Inflammatory macrophage treated with lipopolysaccharide for 4 hours (primary cell): Measurements from ENCODE around the gene MGRN1.

Experiments used
- DNase-seq: peaks from one replicate; pipeline ENCODE4 v3.0.0-alpha.2; 2020

The MGRN1 gene

GRCh38 chr16:4624015-4624826 is at the start of gene MGRN1:
Gene MGRN1 (plus strand): TSS chr16:4624826. CDS start chr16:4624961, 135 bp downstream.
- DNase-seq = peak; percentile 98

GRCh38 chr16:4574919-4575705 is 49.5 kb upstream of the MGRN1 start:
- no peak for DNase-seq

- no peak for DNase-seq
These were observed 48.6 kb upstream of the MGRN1 start for GRCh38 chr16:4576008-4576407.

GRCh38 chr16:4578961-4579530 is 45.6 kb upstream of the MGRN1 start:
- no peak for DNase-seq

GRCh38 chr16:4580250-4580649 is 44.4 kb upstream of the MGRN1 start:
- no peak for DNase-seq

- peak; percentile 67 for DNase-seq
These were observed 40.7 kb upstream of the MGRN1 start for GRCh38 chr16:4583906-4584305.

GRCh38 chr16:4586291-4586690 is 38.3 kb upstream of the MGRN1 start:
- no peak for DNase-seq

GRCh38 chr16:4588386-4588785 is 36.2 kb upstream of the MGRN1 start:
- peak; percentile 55 for DNase-seq

GRCh38 chr16:4588961-4589360 is 35.7 kb upstream of the MGRN1 start:
- DNase-seq = no peak

GRCh38 chr16:4591191-4591590 is 33.4 kb upstream of the MGRN1 start:
- no peak for DNase-seq

- no peak for DNase-seq
These were observed 32.7 kb upstream of the MGRN1 start for GRCh38 chr16:4591706-4592470.

- DNase-seq = no peak
These were observed 31.5 kb upstream of the MGRN1 start for GRCh38 chr16:4593086-4593485.

- no peak for DNase-seq
These were observed 29.9 kb upstream of the MGRN1 start for GRCh38 chr16:4594433-4595410.

GRCh38 chr16:4597174-4597573 is 27.5 kb upstream of the MGRN1 start:
- DNase-seq = no peak

- no peak for DNase-seq
These were observed 25.6 kb upstream of the MGRN1 start for GRCh38 chr16:4599037-4599436.

- DNase-seq = no peak
These were observed 25.1 kb upstream of the MGRN1 start for GRCh38 chr16:4599545-4599944.

- DNase-seq = no peak
These were observed 23.4 kb upstream of the MGRN1 start for GRCh38 chr16:4601036-4601863.

GRCh38 chr16:4601864-4602186 is 22.8 kb upstream of the MGRN1 start:
- no peak for DNase-seq

GRCh38 chr16:4602331-4602730 is 22.3 kb upstream of the MGRN1 start:
- DNase-seq = no peak

- no peak for DNase-seq
These were observed 20.9 kb upstream of the MGRN1 start for GRCh38 chr16:4603624-4604170.

- no peak for DNase-seq
These were observed 20.2 kb upstream of the MGRN1 start for GRCh38 chr16:4604401-4604800.
